GM12873 (cell line): ENCODE results near the gene HS6ST2.

Experiments
- TF ChIP-seq, protein P1 (sequence below): IDR thresholded peaks from 2 replicates; pipeline ENCODE4 v1.5.1; 2012; ENCODE audit warnings: low read depth, mild to moderate bottlenecking, moderate library complexity, low read length, control low read depth; ENCODE audit not compliant: insufficient read depth; ENCODE audit errors: missing control alignments

Gene HS6ST2

DNA sequence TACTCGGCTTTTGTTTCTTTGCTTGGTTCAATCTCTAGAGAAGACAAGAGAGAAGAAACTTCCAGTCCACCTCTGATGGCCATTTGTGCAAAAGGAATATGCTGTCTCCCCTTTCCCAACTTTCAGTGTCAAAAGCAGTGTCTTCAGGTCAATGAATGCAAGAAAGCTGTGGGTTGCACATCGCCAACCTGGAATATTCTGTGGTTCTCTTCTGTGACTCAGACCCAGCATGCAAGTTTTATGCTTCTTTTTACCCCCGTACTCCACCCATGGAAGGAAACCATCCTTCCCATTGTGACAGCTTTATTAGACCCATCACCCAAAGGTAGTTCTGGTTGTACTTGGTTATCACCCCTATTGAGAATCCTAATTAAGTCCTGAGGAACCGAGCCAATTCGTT lies 334.0 kb downstream of the HS6ST2 start:
- TF ChIP-seq, protein P1, sequence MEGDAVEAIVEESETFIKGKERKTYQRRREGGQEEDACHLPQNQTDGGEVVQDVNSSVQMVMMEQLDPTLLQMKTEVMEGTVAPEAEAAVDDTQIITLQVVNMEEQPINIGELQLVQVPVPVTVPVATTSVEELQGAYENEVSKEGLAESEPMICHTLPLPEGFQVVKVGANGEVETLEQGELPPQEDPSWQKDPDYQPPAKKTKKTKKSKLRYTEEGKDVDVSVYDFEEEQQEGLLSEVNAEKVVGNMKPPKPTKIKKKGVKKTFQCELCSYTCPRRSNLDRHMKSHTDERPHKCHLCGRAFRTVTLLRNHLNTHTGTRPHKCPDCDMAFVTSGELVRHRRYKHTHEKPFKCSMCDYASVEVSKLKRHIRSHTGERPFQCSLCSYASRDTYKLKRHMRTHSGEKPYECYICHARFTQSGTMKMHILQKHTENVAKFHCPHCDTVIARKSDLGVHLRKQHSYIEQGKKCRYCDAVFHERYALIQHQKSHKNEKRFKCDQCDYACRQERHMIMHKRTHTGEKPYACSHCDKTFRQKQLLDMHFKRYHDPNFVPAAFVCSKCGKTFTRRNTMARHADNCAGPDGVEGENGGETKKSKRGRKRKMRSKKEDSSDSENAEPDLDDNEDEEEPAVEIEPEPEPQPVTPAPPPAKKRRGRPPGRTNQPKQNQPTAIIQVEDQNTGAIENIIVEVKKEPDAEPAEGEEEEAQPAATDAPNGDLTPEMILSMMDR, result no peak

DNA sequence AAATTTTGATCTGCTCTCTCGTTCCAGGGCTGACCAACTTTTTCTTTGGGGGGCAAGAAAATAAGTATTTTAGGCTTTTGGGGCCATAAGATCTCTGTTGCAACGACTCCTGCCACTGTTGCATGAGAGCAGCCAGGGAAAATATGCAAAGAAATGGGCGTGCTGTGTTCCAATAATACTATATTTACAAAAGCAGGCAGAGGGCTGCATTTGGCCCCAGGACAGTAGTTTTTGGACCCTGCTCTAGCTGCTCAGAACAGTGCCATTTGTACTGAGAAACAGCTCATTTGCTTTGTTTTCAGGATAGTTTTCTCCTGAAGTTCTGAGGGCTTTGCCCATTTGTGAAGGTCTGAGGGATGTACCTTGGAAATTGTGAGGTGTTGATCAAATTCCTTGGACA lies 334.5 kb downstream of the HS6ST2 start:
- TF ChIP-seq, protein P1, result no peak

DNA sequence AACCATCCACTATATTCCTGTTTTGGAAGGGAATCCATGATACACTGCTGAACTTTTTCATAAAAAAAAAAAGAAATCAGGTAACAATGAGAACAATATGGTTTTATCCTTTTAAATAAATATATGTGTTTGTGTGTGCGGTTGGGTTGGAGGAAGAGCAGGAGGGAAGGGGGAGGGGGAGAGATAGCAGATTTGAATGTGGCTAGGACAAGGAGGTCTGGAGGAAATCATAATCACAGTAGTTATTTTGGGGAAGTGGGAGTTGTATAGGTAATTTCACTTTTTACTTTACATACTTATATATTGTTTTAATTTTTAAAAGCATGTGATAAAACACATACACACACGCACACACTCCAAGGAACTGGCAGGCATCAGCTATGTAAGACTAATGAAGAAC lies 335.1 kb downstream of the HS6ST2 start:
- TF ChIP-seq, protein P1, result no peak

DNA sequence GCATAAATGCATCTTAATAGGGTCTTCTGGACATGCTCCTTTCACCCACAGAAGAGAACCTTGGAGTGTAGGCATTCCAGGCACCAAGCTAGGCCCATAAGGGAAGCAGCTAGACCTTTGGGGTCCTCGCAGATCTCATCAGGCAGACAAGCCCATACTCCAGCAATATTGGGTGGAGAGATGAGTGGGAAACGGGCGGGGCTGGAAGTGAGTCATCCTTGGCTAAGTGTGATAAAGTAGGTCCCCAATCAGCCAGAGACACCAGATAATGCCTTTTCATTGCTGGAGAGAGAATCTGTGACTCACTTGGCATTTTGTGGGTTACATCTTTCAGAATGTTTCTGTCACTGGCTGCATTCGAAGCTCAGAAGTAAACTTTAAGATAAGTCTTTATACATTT lies 336.3 kb downstream of the HS6ST2 start:
- TF ChIP-seq, protein P1, result no peak

DNA sequence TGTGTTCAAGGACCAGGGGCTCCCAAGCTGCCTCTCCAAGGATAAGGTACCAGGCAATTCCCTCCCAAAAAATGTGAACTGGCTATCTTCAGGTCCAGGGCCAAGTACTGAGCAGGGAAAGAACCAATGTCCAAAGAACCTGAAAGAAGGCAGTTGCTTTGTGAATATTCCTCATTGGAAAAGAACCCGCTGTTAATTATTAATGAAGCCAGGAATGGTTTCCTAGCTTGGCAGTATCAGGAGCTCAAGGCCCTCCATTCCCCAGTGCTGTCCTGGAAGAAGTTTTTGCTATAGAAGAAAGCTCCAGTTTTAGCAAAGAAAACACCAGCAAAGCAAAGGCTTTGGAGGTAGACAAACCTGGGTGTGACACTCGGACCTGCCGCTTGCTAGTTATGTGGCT lies 339.6 kb downstream of the HS6ST2 start:
- TF ChIP-seq, protein P1, result no peak

DNA sequence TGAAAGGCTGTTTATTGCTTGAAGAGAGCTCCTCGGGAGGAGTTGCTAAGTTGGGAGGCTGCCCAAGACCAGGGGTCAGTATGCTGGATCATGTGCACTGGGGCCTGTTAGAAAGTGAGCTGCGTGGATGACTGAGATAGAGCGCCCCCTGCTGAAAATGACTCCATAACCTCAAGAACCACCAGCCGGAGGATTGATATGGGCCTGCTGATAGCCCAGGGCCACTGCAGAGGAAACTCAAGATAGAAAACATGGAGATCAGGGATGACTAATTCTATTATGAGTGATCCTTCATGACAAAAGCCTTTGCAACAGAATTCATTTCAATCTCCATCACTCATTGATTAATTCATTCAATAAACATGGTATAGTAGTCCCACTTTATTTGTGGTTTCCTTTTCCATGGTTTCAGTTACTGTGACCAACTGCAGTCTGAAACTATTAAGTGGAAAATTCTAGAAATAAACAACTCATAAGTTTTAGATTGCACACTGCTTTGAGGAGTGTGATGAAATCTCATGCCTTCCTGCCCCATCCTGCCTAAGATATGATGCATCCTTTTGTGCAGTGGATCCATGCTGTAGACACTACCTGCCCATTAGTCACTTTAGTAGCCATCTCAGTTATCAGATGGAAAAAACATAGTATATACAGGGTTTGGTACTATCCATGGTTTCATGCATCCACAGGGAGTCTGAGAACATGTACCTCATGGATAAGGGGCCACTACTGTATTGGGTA lies 342.9 kb downstream of the HS6ST2 start:
- TF ChIP-seq, protein P1, result peak; percentile 66

DNA sequence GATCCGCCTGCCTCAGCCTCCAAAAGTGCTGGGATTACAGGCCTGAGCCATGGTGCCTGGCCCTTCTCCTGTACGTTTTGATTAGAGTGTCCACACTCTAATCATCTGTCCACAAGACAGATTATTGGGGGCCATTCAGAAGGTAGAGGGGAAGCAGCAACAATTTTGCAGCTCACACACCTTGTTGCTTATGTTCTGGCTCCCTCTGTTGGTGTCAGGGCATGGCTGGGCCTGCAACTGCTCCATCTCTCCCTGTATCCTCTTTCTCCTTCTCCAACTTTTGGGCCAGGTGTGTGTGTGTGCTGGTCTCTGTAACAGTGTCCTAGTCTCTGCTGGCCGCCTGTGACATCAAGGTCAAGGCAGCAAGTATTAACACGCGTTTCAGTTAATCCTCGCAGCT lies 344.1 kb downstream of the HS6ST2 start:
- TF ChIP-seq, protein P1, result peak; percentile 48
